Keratinocyte (primary cell): ENCODE data around the gene CCDC92B. TPM values are rescaled to one million over a fixed set of nuclear protein-coding genes. Genes with fewer than 3 reads are reported as not detected.

Experiments used
- DNase-seq: peaks from one replicate; pipeline ENCODE4 v3.0.0-alpha.2; 2011; ENCODE audit warnings: low read depth, missing footprints, low spot score
- FAIRE-seq: peaks from 2 replicates; lab custom pipeline; 2011; peaks lifted over from hg19 to GRCh38; lab: Jason Lieb, UNC
- H2AFZ ChIP-seq: 2 replicates; pipeline ENCODE4 v1.6.0; 2012; ENCODE audit warnings: low read length, control low read depth, inconsistent platforms; ENCODE audit not compliant: control insufficient read depth
- H3K27ac ChIP-seq: 2 replicates; pipeline ENCODE4 v1.5.1; 2011; ENCODE audit warnings: low read length; ENCODE audit not compliant: control insufficient read depth, insufficient read depth
- H3K27me3 ChIP-seq: 3 replicates; pipeline ENCODE4 v1.6.0; 2011; ENCODE audit warnings: low read length; ENCODE audit not compliant: control insufficient read depth, insufficient read depth; ENCODE audit errors: extremely low read depth
- H3K36me3 ChIP-seq, 2 experiments: 2 replicates in 1 of 2; 3 replicates in 1 of 2; pipeline ENCODE4 v1.5.1; 2011; ENCODE audit warnings: low read length in 2 of 2, mild to moderate bottlenecking in 1 of 2; ENCODE audit not compliant: control insufficient read depth in 2 of 2, insufficient read depth in 2 of 2; ENCODE audit errors: extremely low read depth in 1 of 2
- H3K4me1 ChIP-seq: 3 replicates; pipeline ENCODE4 v1.5.1; 2011; ENCODE audit warnings: low read length; ENCODE audit not compliant: control insufficient read depth, insufficient read depth; ENCODE audit errors: extremely low read depth
- H3K4me2 ChIP-seq: 3 replicates; pipeline ENCODE4 v1.6.0; 2011; ENCODE audit warnings: low read depth, low read length; ENCODE audit not compliant: control insufficient read depth, insufficient read depth; ENCODE audit errors: extremely low read depth
- H3K4me3 ChIP-seq, 3 experiments: fragments of 200-600 bp in 1 of 3; sonication (generic) in 1 of 3; 2 replicates in 2 of 3; 3 replicates in 1 of 3; pipeline ENCODE4 v1.5.1; 2011 to 2016; ENCODE audit warnings: low read length in 3 of 3, mild to moderate bottlenecking in 3 of 3, control low read depth in 2 of 3, inconsistent platforms in 1 of 3, low read depth in 1 of 3, mixed read lengths in 1 of 3, mixed run types in 1 of 3, moderate library complexity in 1 of 3; ENCODE audit not compliant: control insufficient read depth in 2 of 3, insufficient read depth in 2 of 3; ENCODE audit errors: extremely low read depth in 1 of 3
- H3K79me2 ChIP-seq: 2 replicates; pipeline ENCODE4 v1.6.0; 2012; ENCODE audit warnings: low read length; ENCODE audit not compliant: control insufficient read depth, insufficient read depth
- H3K9ac ChIP-seq: 3 replicates; pipeline ENCODE4 v1.6.0; 2011; ENCODE audit warnings: low read length; ENCODE audit not compliant: control insufficient read depth, insufficient read depth; ENCODE audit errors: extremely low read depth
- H3K9me1 ChIP-seq: 3 replicates; pipeline ENCODE4 v1.6.0; 2011; ENCODE audit warnings: low read length; ENCODE audit not compliant: control insufficient read depth, insufficient read depth; ENCODE audit errors: extremely low read depth
- H3K9me3 ChIP-seq: 2 replicates; pipeline ENCODE4 v1.5.1; 2012; ENCODE audit warnings: low read depth, low read length; ENCODE audit not compliant: control insufficient read depth
- H4K20me1 ChIP-seq: 3 replicates; pipeline ENCODE4 v1.6.0; 2011; ENCODE audit warnings: low read length; ENCODE audit not compliant: control insufficient read depth, insufficient read depth; ENCODE audit errors: extremely low read depth
- CTCF ChIP-seq, 3 experiments: IDR thresholded peaks in 1 of 3; conservative IDR thresholded peaks in 1 of 3; optimal IDR thresholded peaks in 1 of 3; 2 replicates in 2 of 3; 3 replicates in 1 of 3; pipeline versions ENCODE3 to v1.5.1; 2011; ENCODE audit warnings: low read length in 3 of 3, mild to moderate bottlenecking in 3 of 3, moderate library complexity in 2 of 3, control low read depth in 1 of 3, inconsistent platforms in 1 of 3; ENCODE audit not compliant: insufficient read depth in 2 of 3; ENCODE audit errors: extremely low read depth in 1 of 3
- EZH2 ChIP-seq: IDR thresholded peaks from one replicate; pipeline ENCODE4 v1.6.1; 2012; ENCODE audit warnings: inconsistent platforms, mild to moderate bottlenecking, low read length, moderate library complexity
- dilution Hi-C: fragments of 300-500 bp; cut with MboI; formaldehyde crosslinking; loops from one replicate; pipeline ENCODE4 v1.7.0; 2020; ENCODE audit warnings: low sequenced_read_pairs; ENCODE audit not compliant: extremely low pct_ligation_motif_present
- polyA plus RNA-seq, 5 experiments: library from polyadenylated mRNA; depleted of rRNA in 3 of 5; stranded (reverse) in 3 of 5; stranded (forward) in 1 of 5; unstranded in 1 of 5; fragments of >200 nt; gene quantifications; 1 replicate in 1 of 5; 2 replicates in 3 of 5; 3 replicates in 1 of 5; pipeline versions ENCODE4 v1.2.1 to v1.2.3, GENCODE V29; 2011 to 2012; ENCODE audit warnings: missing spikeins in 2 of 5, low read depth in 1 of 5, low replicate concordance in 1 of 5

The CCDC92B gene
- polyA plus RNA-seq, 1 donor (not counting 4 experiments of a cell fraction or from before 2014, with no cell fraction given): not detected

DNA sequence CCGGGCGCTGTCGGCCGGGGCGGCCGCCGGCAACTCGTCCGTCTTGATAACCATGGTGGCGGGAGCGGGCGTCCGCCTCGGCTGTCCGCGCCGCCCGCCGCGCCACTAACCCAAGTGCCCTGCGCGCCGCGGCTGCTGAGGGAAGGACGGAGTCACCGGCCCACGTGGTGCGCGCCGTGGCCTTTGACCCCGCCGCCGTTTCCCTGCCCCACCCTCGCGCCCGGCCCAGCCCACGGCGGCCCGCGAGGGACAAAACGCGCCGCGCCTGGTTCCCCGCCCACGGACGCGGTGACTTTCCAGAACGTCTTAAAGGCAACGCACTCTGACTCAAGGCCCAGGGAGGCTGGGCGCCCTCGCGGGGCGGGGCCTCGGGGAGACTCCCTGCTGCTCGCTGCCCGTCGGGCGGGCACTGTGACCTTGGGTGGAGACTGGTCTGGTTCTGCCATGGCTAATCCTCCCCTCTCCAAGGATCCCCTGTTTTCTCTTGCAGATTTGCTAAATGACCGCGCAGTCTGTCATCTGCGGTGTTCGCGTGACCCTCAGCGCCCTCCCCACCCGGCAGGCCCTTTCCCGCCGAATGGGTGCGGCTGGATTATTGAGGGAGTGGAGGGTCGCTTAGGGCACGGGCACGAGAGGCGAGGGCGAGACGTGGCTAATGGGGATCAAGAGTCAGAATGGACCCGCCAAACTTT, 37.7 kb downstream of the CCDC92B start, which contains the start of gene CLUH:
Gene CLUH, minus strand, starts transcription at position 157 of the 692 bp plus-strand sequence. Its CDS starts 103 bp downstream, at position 54.
- peaks cover 44% of the 10 kb centered on the region for H3K4me1 ChIP-seq
- H4K20me1 ChIP-seq: peaks cover 24% of the 10 kb centered on the region
- DNase-seq (peak; percentile 81), FAIRE-seq (peak; percentile 36)
- peaks cover 0 to 2% of the 10 kb centered on the region in 2 experiments for H3K36me3 ChIP-seq
- H3K4me2 ChIP-seq: peak within 1 kb of the TSS; percentile 93
- no peaks in the 10 kb centered on the region for H3K27me3 ChIP-seq
- dilution Hi-C loops: no loop called here
- peak within 1 kb of the TSS; percentile 52 to 79 (median 59) for H3K4me3 ChIP-seq
- H2AFZ ChIP-seq: peak within 1 kb of the TSS; percentile 97
- no peak for TF ChIP-seq EZH2
- TF ChIP-seq CTCF (optimal IDR thresholded peaks at IDR 0.05 in 1 of 3, IDR thresholded peaks at IDR 0.05 in 1 of 3, conservative IDR thresholded peaks at IDR 0.05 in 1 of 3; ENCODE audit: extremely low read depth in 1 of 3, insufficient read depth in 2 of 3, low read length in 3 of 3): no peak
- H3K79me2 ChIP-seq: peaks cover 54% of the 10 kb centered on the region
- peaks cover under 1% of the 10 kb centered on the region for H3K9me1 ChIP-seq
- peak within 1 kb of the TSS; percentile 78 for H3K9ac ChIP-seq
- H3K9me3 ChIP-seq: no peaks in the 10 kb centered on the region
- H3K27ac ChIP-seq: peak within 1 kb of the TSS; percentile 76

- peak overlapping the region; percentile 78 for H3K9ac ChIP-seq
- peak overlapping the region; percentile 52 to 79 (median 59) for H3K4me3 ChIP-seq
- H3K27ac ChIP-seq: peak overlapping the region; percentile 76
- TF ChIP-seq EZH2: no peak
- no peak for TF ChIP-seq CTCF (optimal IDR thresholded peaks at IDR 0.05 in 1 of 3, IDR thresholded peaks at IDR 0.05 in 1 of 3, conservative IDR thresholded peaks at IDR 0.05 in 1 of 3; ENCODE audit: extremely low read depth in 1 of 3, insufficient read depth in 2 of 3, low read length in 3 of 3)
- H3K36me3 ChIP-seq: peaks cover 0 to 2% of the 10 kb centered on the region in 2 experiments
- peaks cover 30% of the 10 kb centered on the region for H4K20me1 ChIP-seq
- FAIRE-seq (no peak), DNase-seq (no peak)
- H3K9me1 ChIP-seq: peaks cover 2% of the 10 kb centered on the region
- peaks cover 61% of the 10 kb centered on the region for H3K79me2 ChIP-seq
- no peaks in the 10 kb centered on the region for H3K9me3 ChIP-seq
- dilution Hi-C loops: no loop called here
- H2AFZ ChIP-seq: no peak overlapping the region
- peaks cover 44% of the 10 kb centered on the region for H3K4me1 ChIP-seq
- H3K4me2 ChIP-seq: peak overlapping the region; percentile 83
- H3K27me3 ChIP-seq: no peaks in the 10 kb centered on the region
These were observed 38.4 kb downstream of the CCDC92B start for GRCh38 chr17:2710803-2711607.
